Superior temporal gyrus (tissue), 1 donor: ENCODE measurements around the gene SORL1.
"Not testable (repeated sequence)": the region's sequence is repeated elsewhere in the genome, so short reads cannot be mapped to it uniquely, and the experiment has no call there.

Source experiments
- DNase-seq: peaks from one replicate; pipeline ENCODE4 v3.0.0-alpha.2; 2016; ENCODE audit errors: extremely low spot score

Gene SORL1, protein sequence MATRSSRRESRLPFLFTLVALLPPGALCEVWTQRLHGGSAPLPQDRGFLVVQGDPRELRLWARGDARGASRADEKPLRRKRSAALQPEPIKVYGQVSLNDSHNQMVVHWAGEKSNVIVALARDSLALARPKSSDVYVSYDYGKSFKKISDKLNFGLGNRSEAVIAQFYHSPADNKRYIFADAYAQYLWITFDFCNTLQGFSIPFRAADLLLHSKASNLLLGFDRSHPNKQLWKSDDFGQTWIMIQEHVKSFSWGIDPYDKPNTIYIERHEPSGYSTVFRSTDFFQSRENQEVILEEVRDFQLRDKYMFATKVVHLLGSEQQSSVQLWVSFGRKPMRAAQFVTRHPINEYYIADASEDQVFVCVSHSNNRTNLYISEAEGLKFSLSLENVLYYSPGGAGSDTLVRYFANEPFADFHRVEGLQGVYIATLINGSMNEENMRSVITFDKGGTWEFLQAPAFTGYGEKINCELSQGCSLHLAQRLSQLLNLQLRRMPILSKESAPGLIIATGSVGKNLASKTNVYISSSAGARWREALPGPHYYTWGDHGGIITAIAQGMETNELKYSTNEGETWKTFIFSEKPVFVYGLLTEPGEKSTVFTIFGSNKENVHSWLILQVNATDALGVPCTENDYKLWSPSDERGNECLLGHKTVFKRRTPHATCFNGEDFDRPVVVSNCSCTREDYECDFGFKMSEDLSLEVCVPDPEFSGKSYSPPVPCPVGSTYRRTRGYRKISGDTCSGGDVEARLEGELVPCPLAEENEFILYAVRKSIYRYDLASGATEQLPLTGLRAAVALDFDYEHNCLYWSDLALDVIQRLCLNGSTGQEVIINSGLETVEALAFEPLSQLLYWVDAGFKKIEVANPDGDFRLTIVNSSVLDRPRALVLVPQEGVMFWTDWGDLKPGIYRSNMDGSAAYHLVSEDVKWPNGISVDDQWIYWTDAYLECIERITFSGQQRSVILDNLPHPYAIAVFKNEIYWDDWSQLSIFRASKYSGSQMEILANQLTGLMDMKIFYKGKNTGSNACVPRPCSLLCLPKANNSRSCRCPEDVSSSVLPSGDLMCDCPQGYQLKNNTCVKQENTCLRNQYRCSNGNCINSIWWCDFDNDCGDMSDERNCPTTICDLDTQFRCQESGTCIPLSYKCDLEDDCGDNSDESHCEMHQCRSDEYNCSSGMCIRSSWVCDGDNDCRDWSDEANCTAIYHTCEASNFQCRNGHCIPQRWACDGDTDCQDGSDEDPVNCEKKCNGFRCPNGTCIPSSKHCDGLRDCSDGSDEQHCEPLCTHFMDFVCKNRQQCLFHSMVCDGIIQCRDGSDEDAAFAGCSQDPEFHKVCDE (N-terminal part only)

DNA sequence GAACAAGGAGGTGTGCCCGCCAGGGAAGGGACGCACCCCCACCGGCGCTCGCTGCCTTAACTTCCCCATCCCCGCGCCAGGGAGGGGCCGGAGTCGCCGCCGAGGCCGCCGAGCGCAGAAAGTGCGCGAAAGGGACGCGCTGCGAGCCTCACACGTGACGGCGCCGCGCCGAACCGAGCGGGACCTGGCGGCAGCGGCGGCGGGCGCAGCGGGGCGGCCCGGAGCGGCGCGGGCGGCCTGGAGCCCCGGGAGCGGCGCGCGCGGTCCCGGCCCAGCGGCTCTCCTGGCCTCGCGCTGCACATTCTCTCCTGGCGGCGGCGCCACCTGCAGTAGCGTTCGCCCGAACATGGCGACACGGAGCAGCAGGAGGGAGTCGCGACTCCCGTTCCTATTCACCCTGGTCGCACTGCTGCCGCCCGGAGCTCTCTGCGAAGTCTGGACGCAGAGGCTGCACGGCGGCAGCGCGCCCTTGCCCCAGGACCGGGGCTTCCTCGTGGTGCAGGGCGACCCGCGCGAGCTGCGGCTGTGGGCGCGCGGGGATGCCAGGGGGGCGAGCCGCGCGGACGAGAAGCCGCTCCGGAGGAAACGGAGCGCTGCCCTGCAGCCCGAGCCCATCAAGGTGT lies at the start of gene SORL1:
TSS of gene SORL1 (plus strand) at position 329 of the 623 bp plus-strand sequence. CDS start at position 347, 18 bp downstream.
- peak; percentile 76 for DNase-seq

DNA sequence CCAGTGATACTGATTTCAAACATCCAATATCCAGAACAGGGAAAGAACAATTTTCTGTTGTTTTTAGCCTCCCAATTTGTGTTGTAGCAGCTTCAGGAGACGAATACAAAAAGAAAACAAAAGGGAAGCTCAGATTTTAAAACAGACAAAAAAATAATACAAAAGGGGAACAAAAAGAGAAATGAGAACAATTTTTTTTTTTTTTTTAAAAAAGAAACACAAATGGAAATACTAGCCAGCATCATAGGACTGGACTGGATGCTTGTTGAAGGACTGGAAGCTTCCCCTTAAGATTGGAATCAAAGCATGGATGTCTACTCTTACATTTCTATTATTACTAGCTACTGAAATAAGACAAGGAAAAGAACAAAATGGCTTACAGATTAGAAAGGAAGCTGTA lies 46.5 kb upstream of the SORL1 start:
- no peak for DNase-seq

DNA sequence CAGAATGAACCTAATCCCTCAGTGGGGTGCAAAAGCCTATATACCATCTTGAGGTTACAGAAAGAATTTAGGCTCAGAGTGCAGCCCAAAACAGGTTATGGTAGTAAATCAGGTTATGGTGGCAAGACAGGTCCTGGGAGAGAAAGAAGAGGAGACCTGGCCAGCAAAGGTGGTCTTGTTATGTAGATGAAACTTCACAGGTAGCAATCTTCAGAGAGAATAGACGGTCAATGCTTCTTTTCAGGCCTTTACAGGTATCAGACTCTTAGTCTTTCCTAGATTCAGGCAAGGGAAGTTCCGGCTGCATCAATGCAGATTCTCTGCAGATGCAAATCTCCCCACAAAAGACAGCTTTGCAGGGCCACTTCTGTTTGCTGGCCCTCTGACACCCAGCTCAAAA lies 45.8 kb upstream of the SORL1 start:
- no peak for DNase-seq

DNA sequence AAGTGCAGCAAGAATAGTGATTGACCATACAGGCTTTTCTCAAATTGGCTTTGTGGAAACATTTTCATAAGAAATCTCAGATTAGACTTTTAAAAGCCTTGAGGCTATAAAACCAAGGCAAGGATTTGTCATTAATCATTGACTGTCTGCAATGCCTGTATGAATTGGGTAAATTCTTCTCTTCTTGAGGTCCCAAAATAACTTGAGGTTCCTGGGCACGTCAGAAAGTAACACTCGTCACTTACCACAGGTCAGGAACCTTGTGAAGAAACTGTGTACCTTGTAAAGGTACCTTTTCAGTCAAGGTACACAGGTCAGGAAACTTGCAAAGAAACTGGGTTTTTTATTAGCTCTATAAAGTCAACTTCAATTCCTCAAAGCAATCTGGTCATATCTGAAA lies 43.3 kb upstream of the SORL1 start:
- no peak for DNase-seq

DNA sequence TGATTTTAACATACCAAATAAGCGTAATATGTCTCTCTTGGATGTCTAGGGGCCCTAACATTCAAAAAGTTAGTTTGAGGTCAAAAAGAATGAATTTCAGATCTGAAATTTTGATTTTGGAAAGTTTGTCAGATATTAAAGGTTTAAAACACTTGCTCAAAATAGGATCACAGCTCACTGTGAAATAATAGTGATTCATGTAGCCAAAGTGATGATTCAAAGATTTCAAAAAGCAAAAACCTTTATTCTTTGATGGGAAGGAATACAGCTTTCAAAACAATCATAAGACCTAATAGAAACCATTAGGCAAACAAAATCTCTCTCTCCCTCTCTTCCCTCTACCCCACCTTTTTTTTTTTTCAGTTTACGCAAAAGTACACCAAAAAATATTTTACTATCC lies 42.1 kb upstream of the SORL1 start:
- not testable (repeated sequence) for DNase-seq

DNA sequence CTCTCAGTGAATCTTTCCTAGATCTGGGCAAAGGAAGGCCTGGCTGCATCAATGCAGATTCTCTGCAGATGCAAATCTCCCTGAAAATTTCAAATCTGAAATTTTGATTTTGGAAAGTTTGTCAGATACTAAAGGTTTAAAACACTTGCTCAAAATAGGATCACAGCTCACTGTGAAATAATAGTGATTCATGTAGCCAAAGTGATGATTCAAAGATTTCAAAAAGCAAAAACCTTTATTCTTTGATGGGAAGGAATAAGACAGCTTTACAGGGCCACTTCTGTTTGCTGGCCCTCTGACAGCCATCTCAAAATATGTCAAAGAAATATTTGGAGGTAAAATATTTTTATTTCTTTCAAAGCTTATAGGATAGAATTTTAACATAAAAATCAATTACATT lies 40.8 kb upstream of the SORL1 start:
- not testable (repeated sequence) for DNase-seq

DNA sequence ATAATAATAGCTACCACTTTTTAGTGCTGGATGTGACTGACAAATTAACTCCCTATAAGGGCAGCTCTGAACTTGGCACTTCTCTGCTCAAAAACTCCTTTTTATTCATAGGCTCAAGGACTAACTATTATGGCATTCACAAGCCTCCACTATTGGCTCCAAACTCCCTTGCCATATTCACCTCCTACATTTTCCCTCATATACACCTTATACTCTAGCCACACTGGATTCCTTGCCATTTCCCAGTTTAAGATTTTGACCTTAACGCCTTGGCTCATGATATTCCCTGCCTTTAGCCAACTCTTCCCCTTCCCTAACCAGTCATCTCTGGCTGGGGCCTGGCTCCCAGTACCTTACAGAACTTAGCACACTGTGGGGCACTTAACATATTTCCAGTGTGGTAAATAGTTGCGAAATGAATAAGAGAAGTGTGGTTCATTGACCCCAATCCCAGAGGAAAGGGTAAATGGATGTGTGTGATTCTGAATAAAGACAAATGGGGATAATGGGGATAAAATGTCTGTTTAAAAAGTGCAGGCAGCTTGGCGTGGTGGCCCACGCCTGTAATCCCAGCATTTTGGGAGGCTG lies 40.0 kb upstream of the SORL1 start:
- DNase-seq: no peak

DNA sequence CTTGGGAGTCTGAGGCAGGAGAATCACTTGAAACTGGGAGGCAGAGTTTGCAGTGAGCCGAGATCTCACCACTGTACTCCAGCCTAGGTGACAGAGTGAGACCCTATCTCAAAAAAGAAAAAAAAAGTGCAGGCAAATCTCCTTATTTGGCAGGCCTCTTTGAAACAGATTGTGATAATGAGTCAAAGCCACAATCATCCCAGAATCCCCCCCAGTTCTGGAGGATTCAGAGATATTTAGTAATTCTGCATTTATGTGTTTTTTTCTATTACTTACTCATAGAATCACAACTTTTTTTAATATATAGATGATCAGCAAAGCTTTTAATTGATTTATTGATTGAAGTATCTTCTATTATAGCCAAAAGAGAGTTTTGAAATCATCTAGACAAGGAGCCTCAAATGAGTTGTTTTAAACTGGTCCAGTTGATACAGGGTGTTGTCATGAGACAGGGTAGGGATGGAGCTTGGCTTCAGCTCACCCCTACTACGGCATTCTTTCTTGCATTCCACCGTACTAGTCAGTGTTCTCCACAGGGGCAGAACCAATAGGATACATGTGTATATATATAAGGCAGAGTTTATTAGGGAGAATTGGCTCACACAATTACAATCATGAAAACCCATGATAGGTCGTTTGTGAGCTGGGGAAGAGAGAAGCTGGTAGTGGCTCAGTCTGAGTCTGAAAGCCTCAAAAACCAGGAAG lies 39.3 kb upstream of the SORL1 start:
- no peak for DNase-seq

DNA sequence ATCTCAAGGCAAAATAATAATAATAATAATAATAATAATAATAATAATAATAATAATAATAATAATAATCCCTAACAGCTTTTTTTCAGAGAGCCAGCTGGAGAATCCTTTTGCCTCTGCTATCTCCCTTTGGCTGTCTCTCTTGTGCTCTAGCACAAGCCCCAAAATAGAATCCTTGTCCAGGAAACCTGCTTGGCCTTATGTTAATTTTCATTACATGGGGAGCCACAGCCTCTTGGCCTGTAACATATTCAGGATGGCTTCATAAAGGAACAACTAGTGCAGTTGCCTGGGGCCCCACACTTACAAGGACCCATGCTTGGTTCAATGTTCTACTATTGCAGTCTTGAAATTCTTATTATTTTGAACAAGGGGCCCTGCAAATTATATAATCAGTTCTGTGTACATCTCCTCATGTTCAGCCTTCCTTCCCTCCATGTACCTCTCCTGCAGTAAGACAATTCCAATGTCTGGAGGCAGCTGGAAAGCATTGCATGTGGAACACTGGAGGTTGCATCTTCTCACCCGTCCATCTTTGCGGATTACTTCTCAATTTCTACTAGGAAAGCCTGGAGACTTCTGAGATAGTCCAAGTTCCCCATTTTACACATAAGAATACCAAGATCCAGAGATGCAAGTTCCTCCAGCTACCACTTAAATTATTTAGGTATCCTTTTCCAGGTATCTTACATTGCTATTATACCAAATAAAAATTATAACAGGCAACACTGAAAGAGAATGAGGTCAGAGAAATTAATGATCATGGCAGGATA lies 37.8 kb upstream of the SORL1 start:
- no peak for DNase-seq

DNA sequence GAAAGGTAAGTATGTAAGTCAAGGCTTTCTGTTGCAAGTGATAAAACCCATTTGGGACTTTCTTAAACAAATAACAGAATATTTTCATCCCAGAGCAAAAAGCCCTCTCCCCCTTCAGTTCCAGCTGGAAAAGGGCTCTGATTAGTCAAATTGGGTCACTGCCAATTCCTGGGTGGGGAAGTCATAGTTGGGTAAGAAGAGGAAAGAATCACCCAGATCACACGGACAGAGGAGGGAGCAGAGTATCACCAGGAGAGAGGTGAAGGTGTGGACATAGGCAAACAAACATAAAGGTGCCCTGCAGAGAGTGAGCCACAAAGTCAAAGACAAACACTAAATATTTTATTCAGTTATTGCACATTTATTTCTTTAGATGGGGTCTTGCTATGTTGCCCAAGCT lies 36.3 kb upstream of the SORL1 start:
- no peak for DNase-seq

DNA sequence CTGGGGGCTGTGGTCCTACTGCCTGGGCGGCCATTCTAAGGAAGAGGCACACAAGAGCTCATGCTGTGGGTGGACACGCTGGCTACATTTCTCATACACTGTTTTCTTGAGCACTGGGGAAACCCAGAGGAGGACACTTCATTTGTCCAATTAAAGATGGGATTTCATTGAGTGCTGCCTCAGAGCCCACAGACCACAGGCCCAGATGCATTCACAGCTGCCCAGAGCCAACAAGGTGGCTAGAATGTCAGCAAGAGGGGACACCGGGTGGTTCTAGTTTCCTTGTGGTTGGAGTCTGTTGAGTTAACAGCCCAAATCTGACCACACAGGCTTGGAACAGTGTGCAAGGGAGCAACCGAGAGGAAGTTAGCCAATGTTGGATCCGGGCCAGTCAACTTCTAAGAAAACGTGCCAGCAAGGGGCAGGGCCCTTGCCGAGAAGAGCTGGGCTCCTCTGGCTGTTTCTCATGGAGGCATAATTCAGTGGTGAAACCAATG lies 35.0 kb upstream of the SORL1 start:
- peak; percentile 63 for DNase-seq

DNA sequence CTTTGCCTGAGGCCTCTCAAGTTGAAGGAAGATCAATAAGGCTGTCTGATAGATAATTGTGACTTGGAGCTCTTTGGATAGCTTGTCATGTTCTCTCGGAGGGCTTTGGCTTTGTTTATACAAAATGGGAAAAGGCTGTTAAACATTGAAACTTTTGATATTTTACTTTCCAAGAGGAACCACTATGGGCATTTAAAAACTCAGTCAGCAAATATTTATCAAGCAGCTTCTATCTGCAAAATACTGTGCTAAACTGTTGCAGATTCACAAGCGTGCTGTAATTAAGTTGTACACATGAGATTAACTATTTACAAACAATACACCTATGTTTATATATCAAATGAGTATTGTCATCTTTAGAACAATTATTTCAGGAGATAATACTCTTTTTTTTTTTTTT lies 34.5 kb upstream of the SORL1 start:
- DNase-seq: no peak

DNA sequence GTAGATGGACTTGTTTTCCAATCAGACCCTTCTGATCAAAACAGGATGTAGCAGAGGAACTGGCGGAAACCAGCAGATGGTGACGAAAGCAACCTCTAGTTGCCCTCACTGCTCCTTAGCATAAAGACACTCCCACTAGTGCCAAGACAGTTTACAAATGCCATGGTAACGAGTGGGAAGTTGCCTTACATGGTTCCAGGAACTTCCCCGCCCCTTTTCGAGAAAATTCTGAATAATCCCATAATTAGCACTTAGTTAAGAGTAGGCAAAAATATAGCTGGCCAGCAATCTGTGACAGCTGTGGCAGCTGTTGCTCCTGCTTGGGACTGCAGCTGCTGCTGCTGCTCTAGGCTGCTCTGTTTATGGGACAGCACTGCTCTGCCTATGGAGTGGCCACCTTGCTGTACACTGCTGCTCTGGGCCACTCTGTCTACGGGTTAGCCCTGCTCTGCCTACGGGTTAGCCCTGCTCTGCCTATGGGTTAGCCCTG lies 33.4 kb upstream of the SORL1 start:
- DNase-seq: no peak

DNA sequence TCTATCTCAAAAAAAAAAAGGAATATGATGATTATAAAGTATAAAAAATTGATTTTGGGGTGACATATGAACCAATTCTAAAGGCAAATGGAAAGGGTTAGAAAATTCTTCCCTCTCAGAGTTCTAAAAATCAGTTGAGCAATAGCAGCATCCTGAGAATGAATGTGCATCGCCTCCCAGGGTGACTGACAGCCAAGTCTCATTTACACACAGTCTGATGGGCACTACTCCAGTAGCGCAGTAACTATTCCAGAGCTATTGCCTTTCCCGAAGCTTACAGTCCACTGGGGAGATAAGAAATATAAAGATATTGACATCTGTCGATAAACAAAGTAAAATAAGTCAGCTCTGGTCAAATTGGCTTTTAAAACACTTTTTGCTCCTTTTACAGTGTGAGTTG lies 32.3 kb upstream of the SORL1 start:
- DNase-seq: no peak

DNA sequence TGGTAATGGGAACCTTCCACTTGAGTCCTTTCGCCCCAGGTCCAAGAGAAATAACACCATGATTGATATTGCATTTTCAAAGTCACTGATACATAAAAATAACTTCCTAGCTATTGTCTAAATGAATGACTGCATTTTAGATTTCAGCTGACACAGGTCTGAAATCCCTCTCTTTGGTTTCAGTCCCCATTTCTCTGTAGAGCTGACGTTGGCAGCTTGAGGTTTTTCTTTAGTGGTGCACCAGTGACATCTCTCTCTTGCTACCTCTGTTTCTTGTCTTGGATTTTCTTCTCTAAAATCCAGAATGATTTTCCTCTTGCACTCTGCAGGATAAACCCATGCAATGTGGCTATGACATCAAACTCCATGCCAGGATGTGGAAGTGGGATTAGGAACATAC lies 31.7 kb upstream of the SORL1 start:
- DNase-seq: no peak

DNA sequence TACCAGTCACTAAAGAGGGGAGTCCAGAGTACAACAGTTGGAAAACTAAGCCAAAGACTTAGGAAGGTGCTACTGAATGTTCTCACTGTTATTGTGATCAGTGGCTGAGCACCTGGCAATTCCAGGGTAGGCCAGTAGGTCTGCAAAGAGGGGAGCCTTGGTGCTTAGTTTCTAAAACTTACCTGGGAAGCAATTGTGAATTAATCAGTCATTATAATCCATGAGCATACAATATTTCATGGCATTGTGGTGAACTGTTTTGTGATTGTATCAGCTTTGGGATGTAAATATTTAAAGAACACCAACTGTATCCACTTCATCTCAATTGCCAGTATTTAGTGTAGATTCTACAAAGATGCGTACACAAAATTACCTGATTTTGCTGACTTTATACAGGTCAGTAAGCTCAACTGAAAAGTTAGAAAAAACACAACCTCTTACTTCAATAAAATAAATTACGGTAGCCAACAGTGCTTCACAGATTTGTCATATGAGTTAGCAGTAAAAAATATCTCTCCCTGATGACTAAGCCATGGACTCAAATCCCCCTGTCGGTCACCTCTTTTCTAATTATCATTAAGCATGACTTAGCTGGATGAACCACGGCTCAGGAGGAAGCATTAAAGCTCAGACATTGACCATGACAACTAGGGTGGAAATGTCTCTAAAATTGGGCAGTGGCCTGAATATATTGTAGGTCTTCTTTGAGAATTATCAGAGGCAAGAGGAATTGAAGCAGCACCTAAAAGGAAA lies 30.8 kb upstream of the SORL1 start:
- no peak for DNase-seq

DNA sequence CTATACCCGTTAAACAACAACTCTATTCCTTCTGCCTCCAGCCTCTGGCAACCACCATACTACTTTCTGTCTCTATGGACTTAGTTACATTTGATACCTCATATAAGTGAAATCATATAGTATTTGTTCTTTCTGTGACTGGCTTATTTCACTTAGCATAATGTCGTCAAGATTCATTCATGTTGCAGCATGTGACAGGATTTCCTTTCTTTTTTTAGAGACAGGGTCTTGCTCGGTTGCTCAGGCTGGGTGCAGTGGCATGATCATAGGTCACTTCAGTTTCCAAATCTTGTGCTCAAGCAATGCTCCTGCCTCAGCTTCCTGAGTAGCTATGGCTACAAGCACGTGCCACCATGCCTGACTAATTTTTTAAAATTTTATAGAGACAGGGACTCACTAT lies 29.4 kb upstream of the SORL1 start:
- no peak for DNase-seq

DNA sequence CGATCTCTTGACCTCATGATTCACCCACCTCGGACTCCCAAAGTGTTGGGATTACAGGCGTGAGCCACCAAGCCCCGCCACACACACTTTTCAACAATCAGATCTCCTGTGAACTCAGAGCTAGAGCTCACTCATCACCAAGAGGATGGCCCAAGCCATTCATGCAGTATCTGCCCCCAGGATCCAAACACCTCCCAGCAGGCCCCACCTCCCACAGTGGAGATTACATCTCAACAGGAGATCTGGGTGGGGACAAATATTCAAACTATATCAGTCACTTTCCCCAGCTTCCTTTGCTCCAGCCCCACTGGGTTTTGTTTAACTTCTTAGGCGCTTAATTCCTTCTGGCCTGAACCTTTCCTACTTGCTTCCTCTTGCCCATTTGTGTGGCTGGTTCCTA lies 26.3 kb upstream of the SORL1 start:
- DNase-seq: no peak
